ENCODE measurements around the gene C1orf210. TPM values are rescaled to one million over a fixed set of nuclear protein-coding genes. Genes with fewer than 3 reads are reported as not detected.

The C1orf210 gene
- total RNA-seq, 1 donor from 2014 or later: not detected

- Mint-ChIP-seq H3K27me3 (ENCODE audit: low read depth) (no peaks in the 10 kb centered on the region), H3K9me3 (no peaks in the 10 kb centered on the region), H3K4me1 (peaks cover 28% of the 10 kb centered on the region), H3K4me3 (no peak overlapping the region), H3K36me3 (ENCODE audit: low read depth) (no peaks in the 10 kb centered on the region), H3K27ac (ENCODE audit: unreplicated experiment) (no peak overlapping the region)
- TF ChIP-seq CTCF (conservative IDR thresholded peaks at IDR 0.05): no peak
- DNase-seq (ENCODE audit: low read depth, low spot score): no peak
Observed at GRCh38 chr1:43292216-43292615, 6.8 kb upstream of the C1orf210 start.

GRCh38 chr1:43288785-43289706 is 3.7 kb upstream of the C1orf210 start:
- peaks cover 9% of the 10 kb centered on the region for H3K4me1 Mint-ChIP-seq
- no peak for DNase-seq (ENCODE audit: low read depth, low spot score)

GRCh38 chr1:43288058-43288784 is 2.8 kb upstream of the C1orf210 start:
- TF ChIP-seq CTCF (conservative IDR thresholded peaks at IDR 0.05): no peak
- H3K4me1 Mint-ChIP-seq: peaks cover 8% of the 10 kb centered on the region
- H3K36me3 Mint-ChIP-seq (ENCODE audit: low read depth): no peaks in the 10 kb centered on the region
- no peaks in the 10 kb centered on the region for H3K9me3 Mint-ChIP-seq
- no peaks in the 10 kb centered on the region for H3K27me3 Mint-ChIP-seq (ENCODE audit: low read depth)
- DNase-seq (ENCODE audit: low read depth, low spot score): no peak
- H3K4me3 Mint-ChIP-seq: no peak overlapping the region
- H3K27ac Mint-ChIP-seq (ENCODE audit: unreplicated experiment): peak overlapping the region; percentile 21

More at GRCh38 chr1:43288785-43289706, 3.7 kb upstream of the C1orf210 start:
- H3K4me3 Mint-ChIP-seq: no peak overlapping the region
- no peaks in the 10 kb centered on the region for H3K9me3 Mint-ChIP-seq
- TF ChIP-seq CTCF (conservative IDR thresholded peaks at IDR 0.05): no peak
- no peaks in the 10 kb centered on the region for H3K36me3 Mint-ChIP-seq (ENCODE audit: low read depth)
- no peak overlapping the region for H3K27ac Mint-ChIP-seq (ENCODE audit: unreplicated experiment)
- no peaks in the 10 kb centered on the region for H3K27me3 Mint-ChIP-seq (ENCODE audit: low read depth)

- no peaks in the 10 kb centered on the region for H3K9me3 Mint-ChIP-seq
- H3K27me3 Mint-ChIP-seq (ENCODE audit: low read depth): no peaks in the 10 kb centered on the region
- no peaks in the 10 kb centered on the region for H3K36me3 Mint-ChIP-seq (ENCODE audit: low read depth)
- TF ChIP-seq CTCF (conservative IDR thresholded peaks at IDR 0.05): no peak
- H3K27ac Mint-ChIP-seq (ENCODE audit: unreplicated experiment): no peak overlapping the region
- no peak for DNase-seq (ENCODE audit: low read depth, low spot score)
- H3K4me3 Mint-ChIP-seq: no peak overlapping the region
- peaks cover 11% of the 10 kb centered on the region for H3K4me1 Mint-ChIP-seq
Observed at GRCh38 chr1:43286533-43286932, 1.2 kb upstream of the C1orf210 start.

- H3K4me3 Mint-ChIP-seq: no peak overlapping the region
- H3K27me3 Mint-ChIP-seq (ENCODE audit: low read depth): no peaks in the 10 kb centered on the region
- H3K9me3 Mint-ChIP-seq: no peaks in the 10 kb centered on the region
- no peak for TF ChIP-seq CTCF (conservative IDR thresholded peaks at IDR 0.05)
- no peak for DNase-seq (ENCODE audit: low read depth, low spot score)
- no peak overlapping the region for H3K27ac Mint-ChIP-seq (ENCODE audit: unreplicated experiment)
- H3K4me1 Mint-ChIP-seq: peaks cover 11% of the 10 kb centered on the region
- H3K36me3 Mint-ChIP-seq (ENCODE audit: low read depth): no peaks in the 10 kb centered on the region
Observed at GRCh38 chr1:43286115-43286514, 734 bp upstream of the C1orf210 start.

All from neural crest cell (in vitro differentiated cells).